WI38 (cell line): ENCODE results near the gene FCN2.

ENCODE experiments used
- H3K4me3 ChIP-seq: 2 replicates; pipeline ENCODE4 v1.5.1; 2011; ENCODE audit warnings: low read depth, mild to moderate bottlenecking, control low read depth, low read length
- CTCF ChIP-seq: IDR thresholded peaks from 2 replicates; pipeline ENCODE4 v1.5.1; 2012; ENCODE audit warnings: low read depth, mild to moderate bottlenecking, control low read depth, low read length

Gene FCN2

GRCh38 chr9:134835448-134835847, 45.2 kb upstream of the FCN2 start:
- no peak for TF ChIP-seq CTCF
- H3K4me3 ChIP-seq, result no peak overlapping the region

- TF ChIP-seq CTCF, result no peak
- H3K4me3 ChIP-seq, result no peak overlapping the region
Measured at GRCh38 chr9:134835987-134836386, 44.6 kb upstream of the FCN2 start.

GRCh38 chr9:134836406-134836970, 44.1 kb upstream of the FCN2 start:
- H3K4me3 ChIP-seq, result no peak overlapping the region
- no peak for TF ChIP-seq CTCF

- no peak for TF ChIP-seq CTCF
- H3K4me3 ChIP-seq, result no peak overlapping the region
Measured at GRCh38 chr9:134837529-134837928, 43.1 kb upstream of the FCN2 start.

GRCh38 chr9:134838651-134839454, 41.8 kb upstream of the FCN2 start:
- TF ChIP-seq CTCF, result no peak
- H3K4me3 ChIP-seq, result no peak overlapping the region

- no peak for TF ChIP-seq CTCF
- no peak overlapping the region for H3K4me3 ChIP-seq
Measured at GRCh38 chr9:134839455-134840125, 41.0 kb upstream of the FCN2 start.

GRCh38 chr9:134840511-134840910, 40.1 kb upstream of the FCN2 start:
- H3K4me3 ChIP-seq, result no peak overlapping the region
- no peak for TF ChIP-seq CTCF
